Progenitor cell of endocrine pancreas (in vitro differentiated cells): Measurements from ENCODE around the gene FOXR2. TPM values are rescaled to one million over a fixed set of nuclear protein-coding genes. Genes with fewer than 3 reads are reported as not detected.

ENCODE experiments used
- DNase-seq: peaks from one replicate; pipeline ENCODE4 v3.0.0; 2021; ENCODE audit warnings: low spot score; ENCODE audit not compliant: unreplicated experiment
- H3K27ac Mint-ChIP-seq: 2 replicates; pipeline ENCODE4 v1.8.0; 2021; ENCODE audit warnings: mild to moderate bottlenecking, moderate library complexity, mixed read lengths
- H3K27me3 Mint-ChIP-seq: 2 replicates; pipeline ENCODE4 v1.8.0; 2021; ENCODE audit warnings: mixed read lengths
- H3K36me3 Mint-ChIP-seq: 2 replicates; pipeline ENCODE4 v1.8.0; 2022; ENCODE audit warnings: mixed read lengths; ENCODE audit not compliant: insufficient read depth
- H3K4me1 Mint-ChIP-seq: 2 replicates; pipeline ENCODE4 v1.8.0; 2021; ENCODE audit warnings: low read depth, mixed read lengths
- H3K4me3 Mint-ChIP-seq: 2 replicates; pipeline ENCODE4 v1.8.0; 2021; ENCODE audit warnings: low read depth, mild to moderate bottlenecking, moderate library complexity, mixed read lengths
- H3K9me3 Mint-ChIP-seq: 2 replicates; pipeline ENCODE4 v1.8.0; 2021; ENCODE audit warnings: low read depth, mixed read lengths
- long read RNA-seq: library from polyadenylated mRNA; unstranded; transcript quantifications from one replicate; pipeline ENCODE4 v2.0.0, GENCODE V29; 2020
- total RNA-seq: library from RNA; stranded (reverse); gene quantifications from 2 replicates; pipeline ENCODE4 v1.2.1, GENCODE V29; 2021
- TF ChIP-seq, protein P1 (sequence below): fragments of 200-600 bp; sonication (generic); IDR thresholded peaks from one replicate; pipeline ENCODE4 v1.5.0; 2021; ENCODE audit warnings: antibody characterized with exemption, mild to moderate bottlenecking; ENCODE audit not compliant: unreplicated experiment

FOXR2 gene, protein sequence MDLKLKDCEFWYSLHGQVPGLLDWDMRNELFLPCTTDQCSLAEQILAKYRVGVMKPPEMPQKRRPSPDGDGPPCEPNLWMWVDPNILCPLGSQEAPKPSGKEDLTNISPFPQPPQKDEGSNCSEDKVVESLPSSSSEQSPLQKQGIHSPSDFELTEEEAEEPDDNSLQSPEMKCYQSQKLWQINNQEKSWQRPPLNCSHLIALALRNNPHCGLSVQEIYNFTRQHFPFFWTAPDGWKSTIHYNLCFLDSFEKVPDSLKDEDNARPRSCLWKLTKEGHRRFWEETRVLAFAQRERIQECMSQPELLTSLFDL
- not detected in 2 replicates for total RNA-seq
- long read RNA-seq = 0 reads

DNA sequence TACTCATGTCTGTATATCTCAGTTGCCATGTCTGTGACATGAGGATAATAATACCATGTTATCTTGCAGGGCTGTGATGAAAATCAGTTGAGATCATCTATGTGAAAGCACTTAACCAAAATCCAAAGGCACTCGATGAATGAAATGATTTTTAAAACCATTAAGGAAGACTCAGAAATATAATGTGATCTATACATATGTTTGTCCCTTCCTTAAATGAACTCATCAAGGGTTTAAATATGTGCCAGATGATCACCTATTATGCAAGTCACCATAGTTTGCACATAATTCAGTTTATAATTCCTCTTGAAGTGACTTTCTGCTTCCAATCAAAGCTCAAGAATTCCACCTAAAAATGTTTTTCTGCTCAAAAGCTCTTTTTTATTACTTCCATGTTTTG, at the start of gene FOXR2:
Gene FOXR2, plus strand, starts transcription at position 301 of the 400 bp plus-strand sequence. CDS start 312 bp downstream, outside the sequence.
- Mint-ChIP-seq H3K27ac (no peak within 1 kb of the TSS), H3K9me3 (peaks cover 53% of the 10 kb centered on the region), H3K27me3 (no peaks in the 10 kb centered on the region), H3K4me1 (no peaks in the 10 kb centered on the region), H3K36me3 (peaks cover 1% of the 10 kb centered on the region), H3K4me3 (no peak within 1 kb of the TSS)
- DNase-seq = no peak
- TF ChIP-seq, protein P1, sequence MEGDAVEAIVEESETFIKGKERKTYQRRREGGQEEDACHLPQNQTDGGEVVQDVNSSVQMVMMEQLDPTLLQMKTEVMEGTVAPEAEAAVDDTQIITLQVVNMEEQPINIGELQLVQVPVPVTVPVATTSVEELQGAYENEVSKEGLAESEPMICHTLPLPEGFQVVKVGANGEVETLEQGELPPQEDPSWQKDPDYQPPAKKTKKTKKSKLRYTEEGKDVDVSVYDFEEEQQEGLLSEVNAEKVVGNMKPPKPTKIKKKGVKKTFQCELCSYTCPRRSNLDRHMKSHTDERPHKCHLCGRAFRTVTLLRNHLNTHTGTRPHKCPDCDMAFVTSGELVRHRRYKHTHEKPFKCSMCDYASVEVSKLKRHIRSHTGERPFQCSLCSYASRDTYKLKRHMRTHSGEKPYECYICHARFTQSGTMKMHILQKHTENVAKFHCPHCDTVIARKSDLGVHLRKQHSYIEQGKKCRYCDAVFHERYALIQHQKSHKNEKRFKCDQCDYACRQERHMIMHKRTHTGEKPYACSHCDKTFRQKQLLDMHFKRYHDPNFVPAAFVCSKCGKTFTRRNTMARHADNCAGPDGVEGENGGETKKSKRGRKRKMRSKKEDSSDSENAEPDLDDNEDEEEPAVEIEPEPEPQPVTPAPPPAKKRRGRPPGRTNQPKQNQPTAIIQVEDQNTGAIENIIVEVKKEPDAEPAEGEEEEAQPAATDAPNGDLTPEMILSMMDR = no peak

GRCh38 chrX:55579115-55579514, 44.1 kb upstream of the FOXR2 start:
- peaks cover 61% of the 10 kb centered on the region for H3K9me3 Mint-ChIP-seq

DNA sequence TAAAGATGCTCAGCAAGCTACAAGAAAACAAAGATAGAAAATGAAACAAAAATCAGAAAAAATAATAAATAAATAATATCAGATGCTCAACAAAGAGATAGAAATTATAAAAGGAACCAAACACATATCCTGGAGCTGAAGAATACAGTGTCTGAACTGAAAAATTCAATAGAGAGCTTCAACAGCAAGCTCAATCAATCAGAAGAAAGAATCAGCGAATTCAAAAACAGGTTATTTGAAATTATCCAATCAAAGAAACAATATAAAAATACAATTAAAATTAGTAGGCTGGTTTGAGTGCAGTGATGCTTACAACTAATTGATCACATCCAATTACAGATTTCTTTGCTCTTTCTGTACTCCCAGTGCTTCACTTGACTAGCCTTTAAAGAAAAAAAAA, 40.8 kb upstream of the FOXR2 start:
- Mint-ChIP-seq H3K4me3 (no peak overlapping the region), H3K9me3 (peaks cover 53% of the 10 kb centered on the region), H3K4me1 (no peaks in the 10 kb centered on the region), H3K36me3 (peaks cover 1% of the 10 kb centered on the region), H3K27ac (no peak overlapping the region), H3K27me3 (no peaks in the 10 kb centered on the region)
- no peak for DNase-seq
- TF ChIP-seq, protein P1 = no peak

More at GRCh38 chrX:55579115-55579514, 44.1 kb upstream of the FOXR2 start:
- DNase-seq = no peak
- Mint-ChIP-seq H3K27ac (no peak overlapping the region), H3K4me3 (no peak overlapping the region), H3K27me3 (no peaks in the 10 kb centered on the region), H3K36me3 (peaks cover 1% of the 10 kb centered on the region), H3K4me1 (no peaks in the 10 kb centered on the region)
- TF ChIP-seq, protein P1 = no peak

DNA sequence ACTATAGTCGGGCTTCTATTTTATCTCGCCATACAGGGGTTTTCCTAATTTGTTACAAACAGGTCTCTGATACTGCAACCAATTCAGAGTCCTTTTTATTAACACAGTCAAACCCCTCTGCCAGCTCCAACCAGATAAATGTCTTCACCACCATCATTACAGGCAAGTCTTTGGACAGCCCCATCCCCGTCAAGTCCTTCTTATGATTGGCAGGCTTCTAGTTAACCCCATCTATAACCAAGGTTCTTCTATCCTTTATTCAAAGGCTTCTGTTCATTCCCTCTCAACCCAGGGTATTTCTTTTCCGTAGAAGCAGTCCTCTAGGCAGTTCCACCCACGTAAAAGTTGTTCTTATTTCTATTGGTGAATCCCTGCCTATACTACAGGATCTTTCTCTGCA, 29.9 kb upstream of the FOXR2 start:
- TF ChIP-seq, protein P1 = no peak
- H3K9me3 Mint-ChIP-seq = peaks cover 37% of the 10 kb centered on the region
- no peak overlapping the region for H3K27ac Mint-ChIP-seq
- no peak for DNase-seq
- H3K4me3 Mint-ChIP-seq = no peak overlapping the region
- no peaks in the 10 kb centered on the region for H3K4me1 Mint-ChIP-seq
- no peaks in the 10 kb centered on the region for H3K27me3 Mint-ChIP-seq
- H3K36me3 Mint-ChIP-seq = no peaks in the 10 kb centered on the region

DNA sequence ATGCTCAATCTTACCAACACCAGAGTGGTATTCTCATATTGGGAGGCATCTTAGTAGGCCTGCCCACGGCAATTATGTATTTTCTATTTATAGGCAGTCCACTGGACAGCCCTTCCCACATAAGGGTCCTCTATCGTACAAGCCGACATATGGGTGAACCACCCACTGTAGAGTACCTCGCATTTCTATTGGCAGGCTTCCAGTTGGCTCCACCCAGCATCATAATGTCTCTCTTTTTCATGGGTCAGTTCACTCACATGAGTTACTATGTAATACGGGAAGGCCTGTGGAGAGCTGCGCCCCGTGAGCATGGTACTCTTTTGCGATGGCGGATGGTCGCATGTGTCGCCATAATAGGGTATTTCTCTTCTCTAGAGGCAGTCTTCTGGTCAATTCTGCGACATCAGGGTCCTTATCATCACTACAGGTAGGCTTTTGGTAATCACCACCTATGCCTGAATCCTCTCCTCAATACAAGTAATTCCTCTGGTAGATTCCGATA, 29.4 kb upstream of the FOXR2 start:
- H3K9me3 Mint-ChIP-seq = peaks cover 34% of the 10 kb centered on the region
- no peak overlapping the region for H3K27ac Mint-ChIP-seq
- no peak for DNase-seq
- H3K27me3 Mint-ChIP-seq = no peaks in the 10 kb centered on the region
- TF ChIP-seq, protein P1 = no peak
- H3K4me3 Mint-ChIP-seq = no peak overlapping the region
- H3K4me1 Mint-ChIP-seq = no peaks in the 10 kb centered on the region
- no peaks in the 10 kb centered on the region for H3K36me3 Mint-ChIP-seq
